Caco-2 (cell line): ENCODE results near the gene AWAT2. TPM values are rescaled to one million over a fixed set of nuclear protein-coding genes. Genes with fewer than 3 reads are reported as not detected.
A peak's percentile ranks its signal among the peaks of the same experiment; 100 is the strongest.

ENCODE experiments used
- BruUV-seq: library from RNA; stranded (reverse); fragments of 400-500 nt; replicated peaks from 2 replicates; lab custom pipeline; 2021; lab: Mats Ljungman, UMichigan
- CTCF ChIA-PET: fragments of 300-600 bp; sonication (Branson Sonifier 250); formaldehyde crosslinking; loops from one replicate; lab custom pipeline; 2022; ENCODE audit warnings: antibody characterized with exemption; lab: Charles Lee
- POLR2A ChIA-PET: fragments of 300-600 bp; sonication (Branson Sonifier 250); formaldehyde crosslinking; loops from one replicate; lab custom pipeline; 2022; ENCODE audit warnings: antibody characterized with exemption; lab: Charles Lee
- DNase-seq, 2 experiments: peaks; one replicate each; pipeline versions ENCODE4 v3.0.0 to v3.0.0-alpha.2; 2020 to 2022
- H3K27me3 ChIP-seq: replicated peaks from 2 replicates; pipeline ENCODE4 v1.6.0; 2011; ENCODE audit warnings: low read length; ENCODE audit not compliant: control insufficient read depth, insufficient read depth
- H3K36me3 ChIP-seq: 2 replicates; pipeline ENCODE4 v1.5.1; 2011; ENCODE audit warnings: low read length; ENCODE audit not compliant: control insufficient read depth, insufficient read depth
- H3K4me1 ChIP-seq: fragments of 250-450 bp; sonication (Bioruptor Pico); 2 replicates; pipeline ENCODE4 v1.5.1; 2020; ENCODE audit warnings: mild to moderate bottlenecking
- H3K4me3 ChIP-seq: 2 replicates; pipeline ENCODE4 v1.5.1; 2011; ENCODE audit warnings: low read depth, mild to moderate bottlenecking, control low read depth, low read length
- H3K9me3 ChIP-seq: fragments of 250-450 bp; sonication (Bioruptor Pico); 2 replicates; pipeline ENCODE4 v1.5.1; 2020; ENCODE audit warnings: mild to moderate bottlenecking, moderate library complexity
- H3K27ac Mint-ChIP-seq: one replicate; pipeline ENCODE4 v1.8.0; 2022; ENCODE audit warnings: mixed read lengths; ENCODE audit not compliant: unreplicated experiment
- H3K27me3 Mint-ChIP-seq: one replicate; pipeline ENCODE4 v1.8.0; 2022; ENCODE audit warnings: mixed read lengths; ENCODE audit not compliant: insufficient read depth, unreplicated experiment
- H3K36me3 Mint-ChIP-seq: one replicate; pipeline ENCODE4 v1.8.0; 2022; ENCODE audit warnings: mild to moderate bottlenecking, mixed read lengths; ENCODE audit not compliant: insufficient read depth, unreplicated experiment
- H3K4me1 Mint-ChIP-seq: one replicate; pipeline ENCODE4 v1.8.0; 2022; ENCODE audit warnings: low read depth, mixed read lengths; ENCODE audit not compliant: unreplicated experiment
- H3K4me3 Mint-ChIP-seq: one replicate; pipeline ENCODE4 v1.8.0; 2022; ENCODE audit warnings: mild to moderate bottlenecking, moderate library complexity, mixed read lengths; ENCODE audit not compliant: unreplicated experiment
- H3K9me3 Mint-ChIP-seq: one replicate; pipeline ENCODE4 v1.8.0; 2022; ENCODE audit warnings: mixed read lengths; ENCODE audit not compliant: unreplicated experiment
- intact Hi-C: fragments of 100-400 bp; cut with micrococcal nuclease; formaldehyde crosslinking; loops from one replicate; pipeline ENCODE4 v1.10.0; 2022; ENCODE audit not compliant: unreplicated experiment
- total RNA-seq: library from RNA; stranded (reverse); gene quantifications from 2 replicates; pipeline ENCODE4 v1.2.3, GENCODE V29; 2022
- TF ChIP-seq, protein P1 (sequence below), 2 experiments: fragments of 200-600 bp in 1 of 2; IDR thresholded peaks; 1 replicate in 1 of 2; 2 replicates in 1 of 2; pipeline versions ENCODE4 v1.5.1 to v1.8.0; 2011 to 2022; ENCODE audit warnings: antibody characterized with exemption in 1 of 2, control low read depth in 1 of 2, inconsistent platforms in 1 of 2, low read depth in 1 of 2, low read length in 1 of 2, mild to moderate bottlenecking in 1 of 2, moderate library complexity in 1 of 2; ENCODE audit not compliant: insufficient read depth in 1 of 2, severe bottlenecking in 1 of 2, unreplicated experiment in 1 of 2

Gene AWAT2
- total RNA-seq, 1 experiment from 2014 or later: not detected

DNA sequence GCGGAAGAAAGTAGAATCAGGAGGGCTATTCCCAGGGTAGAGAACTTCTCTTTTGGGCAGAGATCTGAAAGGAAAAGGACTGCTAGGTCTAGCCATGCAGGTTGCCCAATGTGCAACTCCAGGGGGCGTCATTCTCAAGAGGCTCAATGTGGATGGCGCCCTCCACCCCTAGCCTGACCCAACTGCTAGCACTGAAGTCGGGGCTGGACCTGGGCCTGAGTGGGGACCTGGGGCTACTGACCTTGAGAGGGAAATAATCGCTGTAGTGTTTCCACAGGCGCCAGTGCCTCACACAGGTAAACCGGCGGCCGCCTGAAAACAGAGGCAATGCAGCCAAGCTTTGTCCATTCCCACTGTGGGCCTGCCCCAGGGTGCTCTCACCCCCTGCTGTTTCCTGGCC lies 6.1 kb downstream of the AWAT2 start:
- POLR2A ChIA-PET: no interaction called here
- no peak for DNase-seq

DNA sequence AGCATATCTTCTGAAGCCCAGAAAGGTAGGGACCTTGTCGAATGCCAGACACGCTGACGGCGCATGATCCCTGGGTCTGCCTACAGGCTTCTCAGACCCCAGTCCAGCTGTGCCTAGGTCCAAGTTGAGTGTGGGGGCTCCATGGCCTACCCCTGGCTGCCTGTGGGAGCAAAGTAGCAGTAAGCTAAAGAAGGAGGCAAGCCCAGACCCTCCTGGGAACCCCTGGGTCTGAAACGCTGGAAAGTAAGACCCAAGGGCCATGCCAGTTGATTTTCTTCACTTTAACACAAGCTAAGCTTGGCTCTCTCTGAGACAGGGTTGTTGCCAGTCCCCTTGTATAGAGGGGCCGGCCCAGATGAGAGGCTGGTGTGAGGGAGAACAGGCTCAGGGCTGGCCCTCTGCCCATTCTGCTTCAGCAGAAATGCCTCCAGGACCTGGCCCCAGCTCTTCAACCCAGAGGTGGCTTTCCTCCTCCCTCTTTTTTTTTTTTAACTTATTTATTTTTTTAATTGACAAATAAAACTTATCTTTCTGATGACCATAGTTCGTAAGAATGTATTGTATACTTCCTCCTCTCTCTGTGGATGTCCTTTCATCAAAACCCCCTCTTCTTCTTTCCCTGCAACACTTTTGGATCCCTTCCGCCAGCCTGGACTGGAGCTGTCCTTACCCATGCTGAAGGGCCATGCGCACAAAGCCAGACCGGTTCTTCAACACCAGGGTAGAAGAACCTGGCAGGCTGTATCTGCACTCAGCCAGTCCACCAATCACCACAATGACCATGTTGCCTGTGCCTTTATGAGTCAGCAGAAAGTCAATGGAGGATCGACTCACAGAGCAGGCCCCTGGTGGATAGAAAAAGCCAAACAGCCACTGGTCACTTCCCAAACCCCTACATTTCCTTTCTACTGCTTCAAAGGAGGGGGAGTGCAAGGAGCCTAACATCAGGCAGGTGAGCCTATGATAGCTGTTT lies 7.1 kb downstream of the AWAT2 start:
- BruUV-seq: no TSS peak
- no peak overlapping the region for H3K27ac Mint-ChIP-seq
- H3K4me1 ChIP-seq: no peaks in the 10 kb centered on the region
- H3K4me3 Mint-ChIP-seq: no peak overlapping the region
- H3K4me1 Mint-ChIP-seq: peaks cover 4% of the 10 kb centered on the region
- no peak overlapping the region for H3K4me3 ChIP-seq
- TF ChIP-seq, protein P1, sequence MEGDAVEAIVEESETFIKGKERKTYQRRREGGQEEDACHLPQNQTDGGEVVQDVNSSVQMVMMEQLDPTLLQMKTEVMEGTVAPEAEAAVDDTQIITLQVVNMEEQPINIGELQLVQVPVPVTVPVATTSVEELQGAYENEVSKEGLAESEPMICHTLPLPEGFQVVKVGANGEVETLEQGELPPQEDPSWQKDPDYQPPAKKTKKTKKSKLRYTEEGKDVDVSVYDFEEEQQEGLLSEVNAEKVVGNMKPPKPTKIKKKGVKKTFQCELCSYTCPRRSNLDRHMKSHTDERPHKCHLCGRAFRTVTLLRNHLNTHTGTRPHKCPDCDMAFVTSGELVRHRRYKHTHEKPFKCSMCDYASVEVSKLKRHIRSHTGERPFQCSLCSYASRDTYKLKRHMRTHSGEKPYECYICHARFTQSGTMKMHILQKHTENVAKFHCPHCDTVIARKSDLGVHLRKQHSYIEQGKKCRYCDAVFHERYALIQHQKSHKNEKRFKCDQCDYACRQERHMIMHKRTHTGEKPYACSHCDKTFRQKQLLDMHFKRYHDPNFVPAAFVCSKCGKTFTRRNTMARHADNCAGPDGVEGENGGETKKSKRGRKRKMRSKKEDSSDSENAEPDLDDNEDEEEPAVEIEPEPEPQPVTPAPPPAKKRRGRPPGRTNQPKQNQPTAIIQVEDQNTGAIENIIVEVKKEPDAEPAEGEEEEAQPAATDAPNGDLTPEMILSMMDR (IDR thresholded peaks at IDR 0.05; ENCODE audit: insufficient read depth in 1 of 2, low read depth in 1 of 2, low read length in 1 of 2, severe bottlenecking in 1 of 2, unreplicated experiment in 1 of 2): no peak
- H3K36me3 ChIP-seq: no peaks in the 10 kb centered on the region
- H3K9me3 ChIP-seq: no peaks in the 10 kb centered on the region
- POLR2A ChIA-PET: no interaction called here
- H3K9me3 Mint-ChIP-seq: no peaks in the 10 kb centered on the region
- intact Hi-C loops: no loop called here
- H3K27me3 Mint-ChIP-seq: peaks cover 5% of the 10 kb centered on the region
- peak in 1 of 2 experiments; percentile 2 for DNase-seq
- no peaks in the 10 kb centered on the region for H3K36me3 Mint-ChIP-seq
- no peaks in the 10 kb centered on the region for H3K27me3 ChIP-seq
- CTCF ChIA-PET: no interaction called here

More for the DNA sequence above, 6.1 kb downstream of the AWAT2 start:
- no peak overlapping the region for H3K27ac Mint-ChIP-seq
- H3K9me3 Mint-ChIP-seq: no peaks in the 10 kb centered on the region
- Histone ChIP-seq H3K4me3 (no peak overlapping the region), H3K27me3 (no peaks in the 10 kb centered on the region), H3K9me3 (no peaks in the 10 kb centered on the region), H3K36me3 (no peaks in the 10 kb centered on the region), H3K4me1 (no peaks in the 10 kb centered on the region)
- TF ChIP-seq, protein P1 (IDR thresholded peaks at IDR 0.05; ENCODE audit: insufficient read depth in 1 of 2, low read depth in 1 of 2, low read length in 1 of 2, severe bottlenecking in 1 of 2, unreplicated experiment in 1 of 2): no peak
- no TSS peak for BruUV-seq
- no peaks in the 10 kb centered on the region for H3K36me3 Mint-ChIP-seq
- H3K4me1 Mint-ChIP-seq: no peaks in the 10 kb centered on the region
- H3K4me3 Mint-ChIP-seq: no peak overlapping the region
- intact Hi-C loops: no loop called here
- H3K27me3 Mint-ChIP-seq: peaks cover 12% of the 10 kb centered on the region
- CTCF ChIA-PET: no interaction called here

DNA sequence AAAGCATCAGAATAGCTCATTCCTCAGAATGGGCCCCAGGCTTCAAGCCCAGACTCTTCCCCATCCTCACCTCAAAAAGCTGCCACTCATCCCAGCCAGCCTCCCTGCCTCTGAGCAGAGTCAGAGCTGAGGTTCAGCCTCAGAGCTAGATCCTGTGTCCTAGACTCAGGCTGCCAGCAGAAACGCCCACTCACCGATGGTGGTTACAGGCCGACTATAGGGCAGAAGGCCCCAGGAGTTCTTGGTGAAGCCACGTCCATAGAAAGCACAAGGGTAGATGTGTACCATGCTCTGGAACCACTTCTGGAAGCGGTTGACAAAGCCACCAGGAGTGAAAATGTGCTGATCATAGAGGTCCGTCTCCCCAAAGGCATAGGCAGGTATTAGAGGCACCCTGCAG lies 7.7 kb downstream of the AWAT2 start:
- H3K27me3 ChIP-seq: no peaks in the 10 kb centered on the region
- ChIA-PET POLR2A (no interaction called here), CTCF (no interaction called here)
- H3K4me1 ChIP-seq: no peaks in the 10 kb centered on the region
- Mint-ChIP-seq H3K9me3 (no peaks in the 10 kb centered on the region), H3K27me3 (peaks cover 5% of the 10 kb centered on the region), H3K4me1 (peaks cover 4% of the 10 kb centered on the region), H3K36me3 (no peaks in the 10 kb centered on the region), H3K27ac (no peak overlapping the region), H3K4me3 (no peak overlapping the region)
- TF ChIP-seq, protein P1 (IDR thresholded peaks at IDR 0.05; ENCODE audit: insufficient read depth in 1 of 2, low read depth in 1 of 2, low read length in 1 of 2, severe bottlenecking in 1 of 2, unreplicated experiment in 1 of 2): no peak
- DNase-seq: no peak
- H3K36me3 ChIP-seq: no peaks in the 10 kb centered on the region
- no TSS peak for BruUV-seq
- no peak overlapping the region for H3K4me3 ChIP-seq
- H3K9me3 ChIP-seq: no peaks in the 10 kb centered on the region
- intact Hi-C loops: no loop called here
